Muscle layer of duodenum (tissue), 2 donors: Measurements from ENCODE around the gene CHCHD6.

ENCODE experiments used
- H3K27ac ChIP-seq: one replicate; pipeline ENCODE4 v1.7.0; 2013; ENCODE audit warnings: mild to moderate bottlenecking, low read length
- H3K27me3 ChIP-seq: one replicate; pipeline ENCODE4 v1.7.0; 2013; ENCODE audit warnings: low read depth, mild to moderate bottlenecking, control low read depth, low read length
- H3K36me3 ChIP-seq, 2 donors: one replicate each; pipeline ENCODE4 v1.7.0; 2013; ENCODE audit warnings: low read length in 2 of 2, control low read depth in 1 of 2, mild to moderate bottlenecking in 1 of 2; ENCODE audit not compliant: insufficient read depth in 2 of 2, control insufficient read depth in 1 of 2
- H3K4me1 ChIP-seq, 2 donors: one replicate each; pipeline ENCODE4 v1.7.0; 2013; ENCODE audit warnings: low read length in 2 of 2, mild to moderate bottlenecking in 2 of 2, control low read depth in 1 of 2, moderate library complexity in 1 of 2; ENCODE audit not compliant: insufficient read depth in 2 of 2, control insufficient read depth in 1 of 2
- H3K4me3 ChIP-seq, 2 donors: one replicate each; pipeline ENCODE4 v1.7.0; 2013; ENCODE audit warnings: low read length in 2 of 2, low read depth in 1 of 2, mild to moderate bottlenecking in 1 of 2
- H3K9me3 ChIP-seq, 2 donors: one replicate each; pipeline ENCODE4 v1.7.0; 2013; ENCODE audit warnings: low read length in 2 of 2, control low read depth in 1 of 2, mild to moderate bottlenecking in 1 of 2; ENCODE audit not compliant: control insufficient read depth in 1 of 2
- donor health status: healthy.

CHCHD6 gene

GRCh38 chr3:126847061-126847460 is 143.0 kb downstream of the CHCHD6 start:
- H3K9me3 ChIP-seq = no peaks in the 10 kb centered on the region
- no peaks in the 10 kb centered on the region for H3K36me3 ChIP-seq
- H3K4me1 ChIP-seq = peaks cover 0 to 18% of the 10 kb centered on the region in 2 donors
- no peak overlapping the region for H3K27ac ChIP-seq
- H3K27me3 ChIP-seq = no peaks in the 10 kb centered on the region
- H3K4me3 ChIP-seq = no peak overlapping the region

GRCh38 chr3:126848991-126849390 is 145.0 kb downstream of the CHCHD6 start:
- Histone ChIP-seq H3K36me3 (no peaks in the 10 kb centered on the region), H3K27me3 (no peaks in the 10 kb centered on the region), H3K27ac (no peak overlapping the region), H3K4me3 (no peak overlapping the region), H3K4me1 (peaks cover 0 to 15% of the 10 kb centered on the region in 2 donors), H3K9me3 (no peaks in the 10 kb centered on the region)

GRCh38 chr3:126849768-126850167 is 145.7 kb downstream of the CHCHD6 start:
- Histone ChIP-seq H3K4me3 (no peak overlapping the region), H3K4me1 (peaks cover 0 to 15% of the 10 kb centered on the region in 2 donors), H3K27ac (no peak overlapping the region), H3K36me3 (no peaks in the 10 kb centered on the region), H3K27me3 (no peaks in the 10 kb centered on the region), H3K9me3 (no peaks in the 10 kb centered on the region)

- no peaks in the 10 kb centered on the region for H3K9me3 ChIP-seq
- H3K27me3 ChIP-seq = no peaks in the 10 kb centered on the region
- no peak overlapping the region for H3K4me3 ChIP-seq
- H3K36me3 ChIP-seq = no peaks in the 10 kb centered on the region
- no peak overlapping the region for H3K27ac ChIP-seq
- H3K4me1 ChIP-seq = peaks cover 0 to 15% of the 10 kb centered on the region in 2 donors
These were observed 146.5 kb downstream of the CHCHD6 start for GRCh38 chr3:126850370-126851085.

- H3K27ac ChIP-seq = no peak overlapping the region
- no peaks in the 10 kb centered on the region for H3K27me3 ChIP-seq
- H3K36me3 ChIP-seq = no peaks in the 10 kb centered on the region
- no peaks in the 10 kb centered on the region for H3K9me3 ChIP-seq
- H3K4me3 ChIP-seq = no peak overlapping the region
- H3K4me1 ChIP-seq = peaks cover 0 to 15% of the 10 kb centered on the region in 2 donors
These were observed 147.3 kb downstream of the CHCHD6 start for GRCh38 chr3:126851382-126851781.

- Histone ChIP-seq H3K4me3 (no peak overlapping the region), H3K9me3 (no peaks in the 10 kb centered on the region), H3K4me1 (peaks cover 0 to 15% of the 10 kb centered on the region in 2 donors), H3K36me3 (no peaks in the 10 kb centered on the region), H3K27me3 (no peaks in the 10 kb centered on the region), H3K27ac (no peak overlapping the region)
These were observed 147.9 kb downstream of the CHCHD6 start for GRCh38 chr3:126851934-126852333.

GRCh38 chr3:126852511-126852910 is 148.5 kb downstream of the CHCHD6 start:
- H3K27ac ChIP-seq = no peak overlapping the region
- no peaks in the 10 kb centered on the region for H3K9me3 ChIP-seq
- H3K36me3 ChIP-seq = no peaks in the 10 kb centered on the region
- H3K4me3 ChIP-seq = no peak overlapping the region
- peaks cover 0 to 15% of the 10 kb centered on the region in 2 donors for H3K4me1 ChIP-seq
- H3K27me3 ChIP-seq = no peaks in the 10 kb centered on the region

- no peaks in the 10 kb centered on the region for H3K9me3 ChIP-seq
- H3K27me3 ChIP-seq = no peaks in the 10 kb centered on the region
- H3K4me3 ChIP-seq = no peak overlapping the region
- H3K27ac ChIP-seq = no peak overlapping the region
- H3K4me1 ChIP-seq = peaks cover 0 to 15% of the 10 kb centered on the region in 2 donors
- no peaks in the 10 kb centered on the region for H3K36me3 ChIP-seq
These were observed 150.6 kb downstream of the CHCHD6 start for GRCh38 chr3:126854666-126855065.

GRCh38 chr3:126855374-126855773 is 151.3 kb downstream of the CHCHD6 start:
- Histone ChIP-seq H3K27me3 (no peaks in the 10 kb centered on the region), H3K4me1 (peaks cover 0 to 11% of the 10 kb centered on the region in 2 donors), H3K27ac (no peak overlapping the region), H3K9me3 (no peaks in the 10 kb centered on the region), H3K4me3 (no peak overlapping the region), H3K36me3 (no peaks in the 10 kb centered on the region)

GRCh38 chr3:126857928-126858327 is 153.9 kb downstream of the CHCHD6 start:
- H3K27ac ChIP-seq = no peak overlapping the region
- no peaks in the 10 kb centered on the region for H3K36me3 ChIP-seq
- no peaks in the 10 kb centered on the region for H3K27me3 ChIP-seq
- H3K9me3 ChIP-seq = no peaks in the 10 kb centered on the region
- H3K4me3 ChIP-seq = no peak overlapping the region
- H3K4me1 ChIP-seq = no peaks in the 10 kb centered on the region

GRCh38 chr3:126858401-126858800 is 154.4 kb downstream of the CHCHD6 start:
- Histone ChIP-seq H3K4me1 (no peaks in the 10 kb centered on the region), H3K9me3 (no peaks in the 10 kb centered on the region), H3K36me3 (no peaks in the 10 kb centered on the region), H3K4me3 (no peak overlapping the region), H3K27me3 (no peaks in the 10 kb centered on the region), H3K27ac (no peak overlapping the region)

GRCh38 chr3:126858887-126859286 is 154.8 kb downstream of the CHCHD6 start:
- Histone ChIP-seq H3K9me3 (no peaks in the 10 kb centered on the region), H3K4me3 (no peak overlapping the region), H3K27ac (no peak overlapping the region), H3K4me1 (no peaks in the 10 kb centered on the region), H3K27me3 (no peaks in the 10 kb centered on the region), H3K36me3 (no peaks in the 10 kb centered on the region)
